Upper lobe of left lung (tissue), 6 donors: ENCODE measurements around the gene ADPGK. TPM values are rescaled to one million over a fixed set of nuclear protein-coding genes. Genes with fewer than 3 reads are reported as not detected.

Experiments
- ATAC-seq, 2 donors: fragments of 200-7000 bp; cut with Tn5 transposase; one replicate each; pipeline ENCODE4 v1.9.1; 2022; ENCODE audit warnings: mild to moderate bottlenecking in 2 of 2, moderate library complexity in 2 of 2; ENCODE audit not compliant: low FRiP score in 2 of 2
- DNase-seq, 2 donors: peaks; one replicate each; pipeline ENCODE4 v3.0.0-alpha.2; 2019 to 2020
- H3K27ac ChIP-seq, 4 donors: fragments of 200-600 bp; sonication (generic); one replicate each; pipeline ENCODE4 v1.5.1; 2016 to 2019
- H3K27me3 ChIP-seq, 4 donors: fragments of 200-600 bp; sonication (generic); one replicate each; pipeline ENCODE4 v1.5.1; 2017 to 2019
- H3K36me3 ChIP-seq, 4 donors: fragments of 200-600 bp; sonication (generic); one replicate each; pipeline ENCODE4 v1.5.1; 2016 to 2019
- H3K4me1 ChIP-seq, 4 donors: fragments of 200-600 bp; sonication (generic); one replicate each; pipeline ENCODE4 v1.5.1; 2018 to 2019
- H3K4me3 ChIP-seq, 4 donors: fragments of 200-600 bp; sonication (generic); one replicate each; pipeline ENCODE4 v1.5.1; 2017 to 2019; ENCODE audit warnings: mild to moderate bottlenecking in 2 of 4, moderate library complexity in 1 of 4
- H3K9me3 ChIP-seq, 4 donors: fragments of 200-600 bp; sonication (generic); one replicate each; pipeline ENCODE4 v1.5.1; 2018 to 2019
- CTCF ChIP-seq, 6 experiments: fragments of 450-650 bp in 4 of 6; fragments of 200-600 bp in 2 of 6; sonication (generic) in 2 of 6; IDR thresholded peaks; one replicate each; pipeline ENCODE4 v1.5.1; 2016 to 2019; ENCODE audit warnings: antibody characterized with exemption in 6 of 6
- EP300 ChIP-seq, 4 donors: sonication (generic); formaldehyde crosslinking; IDR thresholded peaks; one replicate each; pipeline ENCODE4 v1.5.1; 2017; ENCODE audit warnings: antibody characterized with exemption in 4 of 4, control low read depth in 2 of 4
- POLR2A ChIP-seq, 4 donors: fragments of 450-650 bp; IDR thresholded peaks; one replicate each; pipeline ENCODE4 v1.5.1; 2016 to 2017; ENCODE audit warnings: antibody characterized with exemption in 4 of 4, mild to moderate bottlenecking in 2 of 4
- POLR2AphosphoS5 ChIP-seq, 2 donors: sonication (generic); formaldehyde crosslinking; IDR thresholded peaks; one replicate each; pipeline ENCODE4 v1.5.1; 2017; ENCODE audit warnings: antibody characterized with exemption in 2 of 2
- WGBS, 2 donors: methylation state at CpG; one replicate each; pipeline ENCODE4 v1.1.5; 2017 to 2018; 5-methylcytosine and 5-hydroxymethylcytosine counted together
- total RNA-seq, 6 donors: library from RNA; depleted of rRNA in 4 of 6; stranded (reverse); fragments of >200 nt in 4 of 6; gene quantifications; one replicate each; pipeline versions ENCODE4 v1.1.0 to v1.2.1, GENCODE V29; 2016 to 2021
- donor health status: DM: no; HTN: no; CAD: no; lungs with moderate emphysema.
- donor health status: DM: no; HTN: yes; CAD: no; lungs with severe emphysema.

ADPGK gene
- total RNA-seq, 6 donors from 2014 or later, result 71.5 to 211 (median 98.1) TPM

- DNase-seq (peak in 1 of 2 donors; percentile 41), ATAC-seq (no peak)
- Histone ChIP-seq H3K27me3 (no peaks in the 10 kb centered on the region), H3K27ac (no peak overlapping the region), H3K9me3 (no peaks in the 10 kb centered on the region), H3K4me1 (peaks cover 12 to 25% (median 16%) of the 10 kb centered on the region in 4 donors), H3K36me3 (no peaks in the 10 kb centered on the region), H3K4me3 (no peak overlapping the region)
- 53 to 58% methylated on average over 6 of the region's 6 CpGs for WGBS, 2 donors
- TF ChIP-seq POLR2A (IDR thresholded peaks at IDR 0.05) (no peak), CTCF (IDR thresholded peaks at IDR 0.05) (no peak), POLR2AphosphoS5 (IDR thresholded peaks at IDR 0.05) (no peak), EP300 (IDR thresholded peaks at IDR 0.05) (no peak)
These were observed 14.3 kb upstream of the ADPGK start for GRCh38 chr15:72797834-72798233.

GRCh38 chr15:72797338-72797689 lies 13.8 kb upstream of the ADPGK start:
- no peaks in the 10 kb centered on the region for H3K27me3 ChIP-seq
- no peak for DNase-seq
- no peak for ATAC-seq
- TF ChIP-seq EP300 (IDR thresholded peaks at IDR 0.05) (no peak), POLR2AphosphoS5 (IDR thresholded peaks at IDR 0.05) (no peak), POLR2A (IDR thresholded peaks at IDR 0.05) (no peak), CTCF (IDR thresholded peaks at IDR 0.05) (no peak)
- peaks cover 12 to 25% (median 16%) of the 10 kb centered on the region in 4 donors for H3K4me1 ChIP-seq
- H3K27ac ChIP-seq, result peak overlapping the region in 1 of 4 donors; percentile 16
- WGBS, 2 donors, result 21 to 22% methylated on average over 7 to 12 of the region's 12 CpGs
- H3K36me3 ChIP-seq, result no peaks in the 10 kb centered on the region
- H3K9me3 ChIP-seq, result no peaks in the 10 kb centered on the region
- H3K4me3 ChIP-seq, result peak overlapping the region; percentile 10 to 58 (median 52)

GRCh38 chr15:72796515-72797337 lies 13.2 kb upstream of the ADPGK start:
- no peaks in the 10 kb centered on the region for H3K27me3 ChIP-seq
- peak; percentile 72 to 92 for DNase-seq

GRCh38 chr15:72796210-72796514 lies 12.6 kb upstream of the ADPGK start:
- H3K9me3 ChIP-seq, result no peaks in the 10 kb centered on the region
- H3K27me3 ChIP-seq, result no peaks in the 10 kb centered on the region
- H3K4me1 ChIP-seq, result peaks cover 12 to 25% (median 15%) of the 10 kb centered on the region in 4 donors
- TF ChIP-seq CTCF (IDR thresholded peaks at IDR 0.05) (no peak), POLR2AphosphoS5 (IDR thresholded peaks at IDR 0.05) (no peak), EP300 (IDR thresholded peaks at IDR 0.05) (no peak), POLR2A (IDR thresholded peaks at IDR 0.05) (no peak)
- H3K4me3 ChIP-seq, result peak overlapping the region in 2 of 4 donors; percentile 50 to 58
- ATAC-seq, result no peak
- no peak for DNase-seq
- WGBS, 2 donors, result 63 to 81% methylated on average over 7 of the region's 7 CpGs
- no peaks in the 10 kb centered on the region for H3K36me3 ChIP-seq
- no peak overlapping the region for H3K27ac ChIP-seq

More at GRCh38 chr15:72796515-72797337, 13.2 kb upstream of the ADPGK start:
- Histone ChIP-seq H3K27ac (peak overlapping the region in 1 of 4 donors; percentile 16), H3K36me3 (no peaks in the 10 kb centered on the region), H3K4me1 (peaks cover 12 to 25% (median 16%) of the 10 kb centered on the region in 4 donors), H3K4me3 (peak overlapping the region; percentile 10 to 58 (median 52)), H3K9me3 (no peaks in the 10 kb centered on the region)
- 9 to 49% methylated on average over 10 to 54 of the region's 72 CpGs for WGBS, 2 donors
- ATAC-seq, result peak; percentile 56 to 94
- TF ChIP-seq POLR2A (IDR thresholded peaks at IDR 0.05) (no peak), CTCF (IDR thresholded peaks at IDR 0.05) (peak; percentile 62 to 84 (median 73))
